SK-N-MC (cell line): Measurements from ENCODE around the gene YEATS4.

ENCODE experiments used
- EZH2 ChIP-seq: fragments of 200-600 bp; sonication (generic); IDR thresholded peaks from one replicate; pipeline ENCODE4 v1.6.1; 2017; ENCODE audit warnings: antibody characterized with exemption
- FOXP2 ChIP-seq: optimal IDR thresholded peaks from 2 replicates; pipeline ENCODE3; 2011; ENCODE audit warnings: mild to moderate bottlenecking, moderate library complexity; ENCODE audit not compliant: insufficient read depth; ENCODE audit errors: extremely low read length, control extremely low read depth
- POLR2AphosphoS5 ChIP-seq: IDR thresholded peaks from 2 replicates; pipeline ENCODE4 v1.6.1; 2012; ENCODE audit warnings: mild to moderate bottlenecking, low read depth, low read length, borderline replicate concordance

- TF ChIP-seq EZH2 (no peak), POLR2AphosphoS5 (no peak), FOXP2 (no peak)
These were observed 7.9 kb upstream of the YEATS4 start for GRCh38 chr12:69351462-69352236.
